ENCODE data around the gene GFOD1. TPM values are rescaled to one million over a fixed set of nuclear protein-coding genes. Genes with fewer than 3 reads are reported as not detected.
"Not testable (repeated sequence)": the region's sequence is repeated elsewhere in the genome, so short reads cannot be mapped to it uniquely, and the experiment has no call there.

The GFOD1 gene
- total RNA-seq, 1 donor from 2014 or later = 41.7 TPM

- no peak for DNase-seq
These were observed 137.4 kb downstream of the GFOD1 start for GRCh38 chr6:13349811-13350506.

GRCh38 chr6:13348334-13349113 lies 138.9 kb downstream of the GFOD1 start:
- no peak for DNase-seq

- DNase-seq = no peak
These were observed 141.2 kb downstream of the GFOD1 start for GRCh38 chr6:13346245-13346644.

- no peak for DNase-seq
These were observed 144.9 kb downstream of the GFOD1 start for GRCh38 chr6:13342414-13343019.

GRCh38 chr6:13339863-13340630 lies 147.4 kb downstream of the GFOD1 start:
- no peak for DNase-seq

GRCh38 chr6:13338038-13338437 lies 149.4 kb downstream of the GFOD1 start:
- DNase-seq = no peak

GRCh38 chr6:13336553-13336952 lies 150.8 kb downstream of the GFOD1 start:
- DNase-seq = peak; percentile 90

- peak; percentile 90 for DNase-seq
These were observed 152.4 kb downstream of the GFOD1 start for GRCh38 chr6:13334953-13335352.

- no peak for DNase-seq
These were observed 155.1 kb downstream of the GFOD1 start for GRCh38 chr6:13332349-13332706.

GRCh38 chr6:13331516-13332348 lies 155.7 kb downstream of the GFOD1 start:
- peak; percentile 60 for DNase-seq

GRCh38 chr6:13328875-13329183 lies 158.6 kb downstream of the GFOD1 start:
- DNase-seq = no peak

GRCh38 chr6:13328076-13328874 lies 159.1 kb downstream of the GFOD1 start, which contains the start of gene TBC1D7:
Gene TBC1D7, minus strand, starts transcription at chr6:13328537. Its CDS starts 1,639 bp downstream, at chr6:13326898.
- DNase-seq = peak; percentile 96

GRCh38 chr6:13327691-13328075 lies 159.7 kb downstream of the GFOD1 start:
- DNase-seq = no peak

GRCh38 chr6:13326031-13326586 lies 161.3 kb downstream of the GFOD1 start:
- DNase-seq = not testable (repeated sequence)

- no peak for DNase-seq
These were observed 167.4 kb downstream of the GFOD1 start for GRCh38 chr6:13319891-13320564.

- DNase-seq = no peak
These were observed 168.6 kb downstream of the GFOD1 start for GRCh38 chr6:13318821-13319220.

- no peak for DNase-seq
These were observed 171.5 kb downstream of the GFOD1 start for GRCh38 chr6:13315896-13316295.

GRCh38 chr6:13314806-13315205 lies 172.6 kb downstream of the GFOD1 start:
- no peak for DNase-seq

GRCh38 chr6:13311155-13311554 lies 176.2 kb downstream of the GFOD1 start:
- no peak for DNase-seq

- no peak for DNase-seq
These were observed 179.1 kb downstream of the GFOD1 start for GRCh38 chr6:13308332-13308731.

Measured in dermis blood vessel endothelial cell (primary cell).